ENCODE results near the gene SLC14A1. TPM values are rescaled to one million over a fixed set of nuclear protein-coding genes. Genes with fewer than 3 reads are reported as not detected.
A peak's percentile ranks its signal among the peaks of the same experiment; 100 is the strongest.

The SLC14A1 gene
- total RNA-seq, 1 experiment from 2014 or later, result not detected

- H3K27ac ChIP-seq, result no peak overlapping the region
- no peaks in the 10 kb centered on the region for H3K9me3 ChIP-seq (ENCODE audit: insufficient read depth, low read depth)
- CTCF ChIA-PET, result no interaction called here
- TF ChIP-seq CTCF (conservative IDR thresholded peaks at IDR 0.05) (no peak), EZH2 (IDR thresholded peaks at IDR 0.05; ENCODE audit: low read depth) (no peak)
- intact Hi-C loops (cut with micrococcal nuclease; ENCODE audit: unreplicated experiment), result no loop called here
- H3K79me2 ChIP-seq (ENCODE audit: low read depth), result no peaks in the 10 kb centered on the region
- no peaks in the 10 kb centered on the region for H3F3A ChIP-seq (ENCODE audit: insufficient read depth, low read depth)
- no peaks in the 10 kb centered on the region for H3K36me3 ChIP-seq (ENCODE audit: low read depth)
- no peaks in the 10 kb centered on the region for H3K9me2 ChIP-seq (ENCODE audit: insufficient read depth)
- BruUV-seq (replicated peaks), result no TSS peak
- no peak overlapping the region for H3K4me2 ChIP-seq
- POLR2A ChIA-PET (ENCODE audit: unreplicated experiment), result no interaction called here
- H3K4me1 ChIP-seq (replicated peaks; ENCODE audit: insufficient read depth), result peaks cover 10% of the 10 kb centered on the region
- no peak overlapping the region for H3K4me3 ChIP-seq
- no peak for DNase-seq
- H2AFZ ChIP-seq, result no peak overlapping the region
- H3K27me3 ChIP-seq (ENCODE audit: insufficient read depth, low read depth), result no peaks in the 10 kb centered on the region
- no peaks in the 10 kb centered on the region for H4K20me1 ChIP-seq (ENCODE audit: insufficient read depth)
Observed at GRCh38 chr18:45708831-45709230, 15.2 kb upstream of the SLC14A1 start.

GRCh38 chr18:45712061-45712460 lies 11.9 kb upstream of the SLC14A1 start:
- H3K36me3 ChIP-seq (ENCODE audit: low read depth), result no peaks in the 10 kb centered on the region
- CTCF ChIA-PET, result no interaction called here
- no peak overlapping the region for H3K4me2 ChIP-seq
- no peaks in the 10 kb centered on the region for H3K79me2 ChIP-seq (ENCODE audit: low read depth)
- H3K4me3 ChIP-seq, result no peak overlapping the region
- H3K9me2 ChIP-seq (ENCODE audit: insufficient read depth), result no peaks in the 10 kb centered on the region
- intact Hi-C loops (cut with micrococcal nuclease; ENCODE audit: unreplicated experiment), result no loop called here
- no peaks in the 10 kb centered on the region for H3F3A ChIP-seq (ENCODE audit: insufficient read depth, low read depth)
- no peak for DNase-seq
- H4K20me1 ChIP-seq (ENCODE audit: insufficient read depth), result no peaks in the 10 kb centered on the region
- no peak overlapping the region for H2AFZ ChIP-seq
- no peak overlapping the region for H3K27ac ChIP-seq
- H3K9me3 ChIP-seq (ENCODE audit: insufficient read depth, low read depth), result 0 out of 2 replicates have a peak, but pooled peaks cover 3% of the 10 kb centered on the region
- BruUV-seq (replicated peaks), result no TSS peak
- POLR2A ChIA-PET (ENCODE audit: unreplicated experiment), result no interaction called here
- H3K27me3 ChIP-seq (ENCODE audit: insufficient read depth, low read depth), result no peaks in the 10 kb centered on the region
- peaks cover 15% of the 10 kb centered on the region for H3K4me1 ChIP-seq (replicated peaks; ENCODE audit: insufficient read depth)
- TF ChIP-seq CTCF (conservative IDR thresholded peaks at IDR 0.05), result no peak
- no peak for TF ChIP-seq EZH2 (IDR thresholded peaks at IDR 0.05; ENCODE audit: low read depth)

- H3K9me3 ChIP-seq (ENCODE audit: insufficient read depth, low read depth), result 0 out of 2 replicates have a peak, but pooled peaks cover 3% of the 10 kb centered on the region
- POLR2A ChIA-PET (ENCODE audit: unreplicated experiment), result no interaction called here
- no peak overlapping the region for H3K4me3 ChIP-seq
- no peaks in the 10 kb centered on the region for H3K79me2 ChIP-seq (ENCODE audit: low read depth)
- DNase-seq, result peak in 1 of 2 experiments; percentile 80
- no peak for TF ChIP-seq EZH2 (IDR thresholded peaks at IDR 0.05; ENCODE audit: low read depth)
- TF ChIP-seq CTCF (conservative IDR thresholded peaks at IDR 0.05), result no peak
- H3K36me3 ChIP-seq (ENCODE audit: low read depth), result no peaks in the 10 kb centered on the region
- H3K4me1 ChIP-seq (replicated peaks; ENCODE audit: insufficient read depth), result peaks cover 15% of the 10 kb centered on the region
- CTCF ChIA-PET, result no interaction called here
- no peak overlapping the region for H2AFZ ChIP-seq
- no peaks in the 10 kb centered on the region for H3F3A ChIP-seq (ENCODE audit: insufficient read depth, low read depth)
- no TSS peak for BruUV-seq (replicated peaks)
- intact Hi-C loops (cut with micrococcal nuclease; ENCODE audit: unreplicated experiment), result no loop called here
- peak overlapping the region; percentile 41; the same call in 1 of the 2 replicates for H3K4me2 ChIP-seq
- no peaks in the 10 kb centered on the region for H4K20me1 ChIP-seq (ENCODE audit: insufficient read depth)
- H3K27me3 ChIP-seq (ENCODE audit: insufficient read depth, low read depth), result no peaks in the 10 kb centered on the region
- H3K27ac ChIP-seq, result no peak overlapping the region
- no peaks in the 10 kb centered on the region for H3K9me2 ChIP-seq (ENCODE audit: insufficient read depth)
Observed at GRCh38 chr18:45713239-45713638, 10.7 kb upstream of the SLC14A1 start.
